Esophagus muscularis mucosa (tissue), 4 donors: ENCODE data around the gene DEGS2. TPM values are rescaled to one million over a fixed set of nuclear protein-coding genes. Genes with fewer than 3 reads are reported as not detected.

Experiments used
- DNase-seq: peaks from one replicate; pipeline ENCODE4 v3.0.0-alpha.2; 2017; ENCODE audit errors: extremely low spot score
- H3K27ac ChIP-seq, 4 donors: fragments of 200-600 bp; sonication (generic); replicated peaks in 1 of 4; 1 replicate in 3 of 4; 2 replicates in 1 of 4; pipeline ENCODE4 v1.5.1; 2016 to 2019; ENCODE audit warnings: mild to moderate bottlenecking in 1 of 4
- H3K27me3 ChIP-seq, 4 donors: fragments of 200-600 bp; sonication (generic); one replicate each; pipeline versions ENCODE4 v1.5.1 to v1.6.0; 2016 to 2019
- H3K36me3 ChIP-seq, 4 donors: fragments of 200-600 bp; sonication (generic); one replicate each; pipeline ENCODE4 v1.5.1; 2016 to 2019
- H3K4me1 ChIP-seq, 4 donors: fragments of 200-600 bp; sonication (generic); one replicate each; pipeline ENCODE4 v1.5.1; 2016 to 2019
- H3K4me3 ChIP-seq, 4 donors: fragments of 200-600 bp; sonication (generic); 1 replicate in 2 of 4; 2 replicates in 2 of 4; pipeline ENCODE4 v1.5.1; 2016 to 2019; ENCODE audit warnings: mild to moderate bottlenecking in 4 of 4, moderate library complexity in 1 of 4
- H3K9me3 ChIP-seq, 4 donors: fragments of 200-600 bp; sonication (generic); 1 replicate in 3 of 4; 2 replicates in 1 of 4; pipeline ENCODE4 v1.5.1; 2016 to 2019
- EP300 ChIP-seq: sonication (generic); formaldehyde crosslinking; IDR thresholded peaks from one replicate; pipeline ENCODE4 v1.6.1; 2017; ENCODE audit warnings: antibody characterized with exemption
- POLR2A ChIP-seq: fragments of 450-650 bp; IDR thresholded peaks from one replicate; pipeline ENCODE4 v1.6.1; 2017; ENCODE audit warnings: antibody characterized with exemption, moderate library complexity, mild to moderate bottlenecking, low read depth
- POLR2AphosphoS5 ChIP-seq, 2 donors: sonication (generic); formaldehyde crosslinking; IDR thresholded peaks; one replicate each; pipeline ENCODE4 v1.6.1; 2017; ENCODE audit warnings: antibody characterized with exemption in 2 of 2
- WGBS: methylation state at CpG from one replicate; pipeline ENCODE4 v1.1.5; 2018; 5-methylcytosine and 5-hydroxymethylcytosine counted together
- intact Hi-C: fragments of 100-400 bp; cut with DNase I; formaldehyde crosslinking; loops from one replicate; pipeline ENCODE4 v1.15.1; 2023
- total RNA-seq, 4 donors: library from RNA; depleted of rRNA; stranded (reverse); fragments of >200 nt; gene quantifications; one replicate each; pipeline versions ENCODE4 v1.1.0 to v1.2.1, GENCODE V29; 2016
- TF ChIP-seq, protein P1 (sequence below), 3 experiments: fragments of 200-600 bp in 2 of 3; fragments of 450-650 bp in 1 of 3; sonication (generic) in 2 of 3; IDR thresholded peaks; one replicate each; pipeline ENCODE4 v1.5.1; 2017 to 2019; ENCODE audit warnings: antibody characterized with exemption in 3 of 3, mild to moderate bottlenecking in 2 of 3, moderate library complexity in 1 of 3

DEGS2 gene
- total RNA-seq, 4 donors from 2014 or later = 0.06 to 0.33 (median 0.11) TPM; not detected in 1

DNA sequence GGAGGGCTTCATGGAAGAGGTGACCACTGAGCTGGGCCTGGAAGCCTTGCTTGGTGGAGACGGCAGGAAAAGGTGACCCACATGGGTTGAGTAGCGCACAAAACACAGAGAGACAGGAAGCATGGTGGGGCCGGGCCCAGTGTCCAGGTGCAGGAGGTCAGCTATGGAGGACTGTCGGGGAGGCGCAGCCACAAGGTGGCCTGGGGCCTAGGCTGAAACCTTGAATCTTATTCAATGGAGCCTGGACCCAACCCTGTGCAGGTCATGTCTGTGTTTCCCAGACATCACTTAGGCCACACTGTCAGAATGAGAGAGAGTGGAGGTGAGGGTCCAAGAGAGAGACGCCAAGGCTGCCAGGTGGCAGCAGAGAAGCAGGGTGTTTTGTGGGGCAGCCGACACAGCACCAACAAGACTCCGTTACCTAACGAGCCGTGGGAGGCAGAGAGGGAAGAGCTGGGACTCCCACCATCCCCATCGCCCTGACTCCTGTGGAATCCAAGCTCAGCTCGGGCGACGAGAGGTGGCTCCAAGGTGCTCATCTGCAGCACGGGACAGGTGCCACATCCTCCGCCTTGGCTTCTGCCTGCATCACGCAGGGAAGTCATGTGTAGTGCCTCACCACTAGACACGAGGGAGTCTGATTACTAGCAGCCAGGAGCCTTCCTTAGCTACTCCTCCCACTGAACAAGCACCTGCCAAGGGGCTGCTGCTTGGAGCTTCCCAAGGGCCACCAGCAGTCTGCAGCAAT, 38.7 kb downstream of the DEGS2 start:
- Histone ChIP-seq H3K27ac (no peak overlapping the region), H3K36me3 (peaks cover 0 to 21% (median 14%) of the 10 kb centered on the region in 4 donors), H3K9me3 (no peaks in the 10 kb centered on the region), H3K4me3 (no peak overlapping the region), H3K4me1 (no peaks in the 10 kb centered on the region), H3K27me3 (no peaks in the 10 kb centered on the region)
- 95% methylated on average over 18 of the region's 18 CpGs for WGBS
- no peak for DNase-seq
- no peak for TF ChIP-seq EP300
- TF ChIP-seq, protein P1, sequence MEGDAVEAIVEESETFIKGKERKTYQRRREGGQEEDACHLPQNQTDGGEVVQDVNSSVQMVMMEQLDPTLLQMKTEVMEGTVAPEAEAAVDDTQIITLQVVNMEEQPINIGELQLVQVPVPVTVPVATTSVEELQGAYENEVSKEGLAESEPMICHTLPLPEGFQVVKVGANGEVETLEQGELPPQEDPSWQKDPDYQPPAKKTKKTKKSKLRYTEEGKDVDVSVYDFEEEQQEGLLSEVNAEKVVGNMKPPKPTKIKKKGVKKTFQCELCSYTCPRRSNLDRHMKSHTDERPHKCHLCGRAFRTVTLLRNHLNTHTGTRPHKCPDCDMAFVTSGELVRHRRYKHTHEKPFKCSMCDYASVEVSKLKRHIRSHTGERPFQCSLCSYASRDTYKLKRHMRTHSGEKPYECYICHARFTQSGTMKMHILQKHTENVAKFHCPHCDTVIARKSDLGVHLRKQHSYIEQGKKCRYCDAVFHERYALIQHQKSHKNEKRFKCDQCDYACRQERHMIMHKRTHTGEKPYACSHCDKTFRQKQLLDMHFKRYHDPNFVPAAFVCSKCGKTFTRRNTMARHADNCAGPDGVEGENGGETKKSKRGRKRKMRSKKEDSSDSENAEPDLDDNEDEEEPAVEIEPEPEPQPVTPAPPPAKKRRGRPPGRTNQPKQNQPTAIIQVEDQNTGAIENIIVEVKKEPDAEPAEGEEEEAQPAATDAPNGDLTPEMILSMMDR (IDR thresholded peaks at IDR 0.05) = no peak
- TF ChIP-seq POLR2AphosphoS5 (IDR thresholded peaks at IDR 0.05) = no peak
- no peak for TF ChIP-seq POLR2A
- intact Hi-C loops = no loop called here

DNA sequence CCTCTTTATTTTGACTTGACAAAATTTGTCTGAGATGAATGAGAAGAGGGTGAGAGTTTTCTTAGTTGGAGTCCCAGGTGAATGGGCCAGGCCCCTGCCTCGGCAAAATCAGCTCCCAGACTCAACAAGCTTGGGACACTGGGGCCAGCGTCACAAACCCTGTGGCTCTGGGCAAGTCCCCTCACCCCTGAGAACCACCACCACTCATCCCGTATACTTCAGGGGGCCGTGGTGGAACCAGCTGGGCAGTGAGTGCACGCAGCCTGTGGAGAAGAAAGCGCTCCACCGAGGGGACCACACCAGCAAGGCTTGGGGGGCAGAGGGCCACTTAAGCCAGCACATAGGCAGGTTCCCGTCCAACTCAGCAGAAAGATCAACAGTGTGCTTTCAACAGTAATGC, 40.2 kb downstream of the DEGS2 start:
- H3K36me3 ChIP-seq = peaks cover 0 to 19% (median 7%) of the 10 kb centered on the region in 4 donors
- WGBS = 93% methylated on average over 8 of the region's 8 CpGs
- intact Hi-C loops = no loop called here

DNA sequence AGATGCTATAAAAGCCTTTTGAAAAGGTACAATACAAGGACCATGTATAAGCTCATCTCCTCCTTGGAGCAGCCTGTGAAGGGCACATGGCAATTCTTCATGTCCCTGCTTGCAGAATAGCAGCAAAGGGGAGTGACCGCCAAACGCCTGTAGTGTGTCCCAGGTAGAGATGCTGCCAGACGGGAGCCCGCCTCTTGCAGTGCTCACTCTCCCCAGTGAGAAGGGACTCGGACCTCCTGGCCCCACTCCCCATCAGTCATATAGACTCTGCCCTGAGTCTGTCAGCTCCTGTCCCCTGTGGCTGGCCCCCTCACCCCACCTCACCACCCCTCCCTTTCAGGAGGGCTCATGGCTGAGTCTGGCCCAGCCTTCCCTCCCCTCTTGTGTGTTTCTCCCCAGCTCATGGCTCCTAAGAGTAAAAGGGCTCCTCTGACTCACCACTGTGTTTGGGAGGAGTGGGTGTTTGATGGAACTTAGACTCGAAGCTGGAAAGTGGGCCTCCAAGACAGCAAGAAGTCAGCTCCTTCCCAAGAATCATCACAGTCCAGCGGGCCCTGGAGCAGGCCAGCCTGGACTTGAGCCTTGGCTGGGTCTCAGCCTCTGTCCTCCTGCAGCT, 40.9 kb downstream of the DEGS2 start:
- Histone ChIP-seq H3K36me3 (peaks cover 0 to 12% (median 3%) of the 10 kb centered on the region in 4 donors), H3K4me1 (no peaks in the 10 kb centered on the region), H3K27ac (no peak overlapping the region), H3K27me3 (no peaks in the 10 kb centered on the region), H3K9me3 (no peaks in the 10 kb centered on the region), H3K4me3 (no peak overlapping the region)
- DNase-seq = no peak
- TF ChIP-seq POLR2A (no peak), EP300 (no peak), POLR2AphosphoS5 (IDR thresholded peaks at IDR 0.05) (no peak)
- TF ChIP-seq, protein P1 (IDR thresholded peaks at IDR 0.05) = no peak
- whole genome bisulfite sequencing = 55% methylated on average over 2 of the region's 7 CpGs
- intact Hi-C loops = no loop called here

More for the DNA sequence above, 40.2 kb downstream of the DEGS2 start:
- Histone ChIP-seq H3K27me3 (no peaks in the 10 kb centered on the region), H3K4me3 (no peak overlapping the region), H3K9me3 (no peaks in the 10 kb centered on the region), H3K27ac (no peak overlapping the region), H3K4me1 (no peaks in the 10 kb centered on the region)
- DNase-seq = no peak
- TF ChIP-seq POLR2A = no peak
- TF ChIP-seq POLR2AphosphoS5 (IDR thresholded peaks at IDR 0.05) = no peak
- TF ChIP-seq, protein P1 (IDR thresholded peaks at IDR 0.05) = no peak
- no peak for TF ChIP-seq EP300

DNA sequence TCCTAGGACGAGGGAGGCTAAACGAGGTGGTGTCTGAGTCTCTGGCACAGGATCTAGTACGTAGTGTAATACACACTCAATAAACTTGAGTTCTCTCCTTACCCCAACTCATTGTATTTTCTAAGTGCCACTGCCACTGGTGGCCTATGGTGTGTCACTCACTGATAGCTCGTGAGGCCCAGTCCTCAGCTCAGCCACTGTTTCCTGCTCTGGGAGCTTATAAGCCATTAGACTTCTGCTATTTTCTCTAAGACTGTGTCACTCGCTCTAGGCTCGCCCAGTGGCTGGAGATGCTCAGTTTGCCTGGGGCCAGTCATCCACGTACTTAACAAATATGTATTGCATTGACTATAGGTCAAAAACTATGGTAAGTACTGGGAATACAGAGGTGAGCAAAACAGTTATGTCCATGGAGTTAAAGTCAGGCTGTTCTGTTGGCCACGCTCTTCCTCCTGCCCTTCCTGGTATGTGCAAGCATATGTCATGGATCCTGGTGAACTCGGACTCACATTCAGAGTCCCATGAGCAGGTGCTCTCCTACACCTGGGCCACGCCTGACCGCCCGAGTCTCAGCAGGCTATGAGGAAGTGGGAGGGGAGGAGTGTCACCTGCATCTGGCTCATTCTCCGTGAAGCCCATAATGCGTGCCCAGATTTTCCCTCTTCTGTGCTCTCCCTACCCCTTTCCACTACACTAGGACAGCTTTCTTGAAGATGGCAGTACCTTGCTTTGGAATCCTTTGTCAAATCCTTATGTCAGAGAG, 41.6 kb downstream of the DEGS2 start:
- Histone ChIP-seq H3K4me1 (no peaks in the 10 kb centered on the region), H3K9me3 (no peaks in the 10 kb centered on the region), H3K4me3 (no peak overlapping the region), H3K36me3 (peaks cover 0 to 9% (median 2%) of the 10 kb centered on the region in 4 donors), H3K27me3 (no peaks in the 10 kb centered on the region), H3K27ac (no peak overlapping the region)
- WGBS = 87% methylated on average over 14 of the region's 14 CpGs
- no peak for TF ChIP-seq POLR2A
- TF ChIP-seq, protein P1 (IDR thresholded peaks at IDR 0.05) = no peak
- no peak for TF ChIP-seq POLR2AphosphoS5 (IDR thresholded peaks at IDR 0.05)
- TF ChIP-seq EP300 = no peak
- DNase-seq = no peak
- intact Hi-C loops = no loop called here
